Sciatic nerve (tissue), 2 donors: ENCODE measurements around the gene MAPK7. TPM values are rescaled to one million over a fixed set of nuclear protein-coding genes. Genes with fewer than 3 reads are reported as not detected.

Experiments used
- ATAC-seq: fragments of 200-7000 bp; cut with Tn5 transposase; one replicate; pipeline ENCODE4 v1.9.1; 2020; ENCODE audit warnings: mild to moderate bottlenecking, moderate library complexity
- DNase-seq: peaks from one replicate; pipeline ENCODE4 v3.0.0-alpha.2; 2020; ENCODE audit warnings: low spot score
- intact Hi-C: fragments of 100-400 bp; cut with DNase I; formaldehyde crosslinking; loops from one replicate; pipeline ENCODE4 v1.14.2; 2022
- total RNA-seq: library from RNA; stranded (reverse); fragmentation: NEBNext Ultra II Directional; extraction: Animal tissue kit (Norgen Biotek cat#: 25700); gene quantifications from one replicate; pipeline ENCODE4 v1.2.1, GENCODE V29; 2021
- donor health status: DM: no; HTN: no; CAD: no.
- donor health status: DM: no; HTN: no; CAD: no.

MAPK7 gene
- total RNA-seq, 1 donor from 2014 or later = 28.2 TPM

GRCh38 chr17:19409066-19409465 lies 30.8 kb downstream of the MAPK7 start:
- intact Hi-C loops = no loop called here
- DNase-seq = no peak
- no peak for ATAC-seq

- no peak for DNase-seq
- intact Hi-C loops = no loop called here
Measured at GRCh38 chr17:19409509-19409908, 31.2 kb downstream of the MAPK7 start.

GRCh38 chr17:19410091-19410490 lies 31.8 kb downstream of the MAPK7 start:
- intact Hi-C loops = no loop called here
- no peak for DNase-seq
- ATAC-seq = no peak

More at GRCh38 chr17:19409509-19409908, 31.2 kb downstream of the MAPK7 start:
- no peak for ATAC-seq

GRCh38 chr17:19410875-19411620 lies 32.8 kb downstream of the MAPK7 start, which contains the start of gene RNF112:
Gene RNF112, plus strand, starts transcription at chr17:19411232. Its CDS starts 177 bp downstream, at chr17:19411409.
- ATAC-seq (peak; percentile 44), DNase-seq (no peak)
- intact Hi-C loops = no loop called here

GRCh38 chr17:19411631-19412030 lies 33.3 kb downstream of the MAPK7 start:
- ATAC-seq = no peak
- intact Hi-C loops = no loop called here

GRCh38 chr17:19412510-19412909 lies 34.2 kb downstream of the MAPK7 start:
- no peak for DNase-seq
- intact Hi-C loops = no loop called here
- no peak for ATAC-seq

More at GRCh38 chr17:19411631-19412030, 33.3 kb downstream of the MAPK7 start:
- no peak for DNase-seq

- no peak for DNase-seq
- intact Hi-C loops = no loop called here
Measured at GRCh38 chr17:19412984-19413383, 34.7 kb downstream of the MAPK7 start.

GRCh38 chr17:19413761-19414160 lies 35.5 kb downstream of the MAPK7 start:
- no peak for DNase-seq
- intact Hi-C loops = no loop called here
- no peak for ATAC-seq

More at GRCh38 chr17:19412984-19413383, 34.7 kb downstream of the MAPK7 start:
- no peak for ATAC-seq

- intact Hi-C loops = no loop called here
- ATAC-seq = no peak
- DNase-seq = no peak
Measured at GRCh38 chr17:19414396-19415280, 36.3 kb downstream of the MAPK7 start.

GRCh38 chr17:19415311-19415710 lies 37.0 kb downstream of the MAPK7 start:
- intact Hi-C loops = no loop called here
- no peak for DNase-seq
- no peak for ATAC-seq

GRCh38 chr17:19415806-19416775 lies 37.8 kb downstream of the MAPK7 start:
- intact Hi-C loops = no loop called here
- ATAC-seq (no peak), DNase-seq (no peak)

GRCh38 chr17:19417611-19418010 lies 39.3 kb downstream of the MAPK7 start:
- no peak for DNase-seq
- intact Hi-C loops = no loop called here
- ATAC-seq = no peak

GRCh38 chr17:19418251-19418992 lies 40.1 kb downstream of the MAPK7 start:
- intact Hi-C loops = no loop called here
- ATAC-seq = peak; percentile 72
- no peak for DNase-seq

GRCh38 chr17:19421219-19421618 lies 42.9 kb downstream of the MAPK7 start:
- DNase-seq (no peak), ATAC-seq (no peak)
- intact Hi-C loops = no loop called here

GRCh38 chr17:19421926-19422325 lies 43.6 kb downstream of the MAPK7 start:
- DNase-seq = no peak
- intact Hi-C loops = no loop called here
- ATAC-seq = no peak

- ATAC-seq (peak; percentile 69), DNase-seq (no peak)
- intact Hi-C loops = no loop called here
Measured at GRCh38 chr17:19424934-19425868, 46.9 kb downstream of the MAPK7 start.

GRCh38 chr17:19426631-19427030 lies 48.3 kb downstream of the MAPK7 start:
- ATAC-seq (no peak), DNase-seq (no peak)
- intact Hi-C loops = no loop called here
